Glutamatergic neuron (in vitro differentiated cells): Measurements from ENCODE around the gene SNN. TPM values are rescaled to one million over a fixed set of nuclear protein-coding genes. Genes with fewer than 3 reads are reported as not detected.

Source experiments
- DNase-seq: peaks from one replicate; pipeline ENCODE4 v3.0.0; 2022
- H3K27ac Mint-ChIP-seq: one replicate; pipeline ENCODE4 v1.8.0; 2020; ENCODE audit warnings: mild to moderate bottlenecking, mixed read lengths, inconsistent platforms; ENCODE audit not compliant: unreplicated experiment
- H3K27me3 Mint-ChIP-seq: one replicate; pipeline ENCODE4 v1.8.0; 2020; ENCODE audit warnings: mild to moderate bottlenecking, moderate library complexity, mixed read lengths, inconsistent platforms; ENCODE audit not compliant: unreplicated experiment
- H3K36me3 Mint-ChIP-seq: one replicate; pipeline ENCODE4 v1.8.0; 2020; ENCODE audit warnings: mild to moderate bottlenecking, mixed read lengths, inconsistent platforms; ENCODE audit not compliant: unreplicated experiment
- H3K4me1 Mint-ChIP-seq: one replicate; pipeline ENCODE4 v1.8.0; 2020; ENCODE audit warnings: mild to moderate bottlenecking, low read depth, mixed read lengths, inconsistent platforms; ENCODE audit not compliant: unreplicated experiment
- H3K4me3 Mint-ChIP-seq: one replicate; pipeline ENCODE4 v1.8.0; 2020; ENCODE audit warnings: mild to moderate bottlenecking, mixed read lengths, inconsistent platforms; ENCODE audit not compliant: unreplicated experiment
- H3K9me3 Mint-ChIP-seq: one replicate; pipeline ENCODE4 v1.8.0; 2020; ENCODE audit warnings: mild to moderate bottlenecking, moderate library complexity, mixed read lengths, inconsistent platforms; ENCODE audit not compliant: unreplicated experiment
- CTCF ChIP-seq: fragments of 200-600 bp; sonication (generic); IDR thresholded peaks from one replicate; pipeline ENCODE4 v1.5.0; 2021; ENCODE audit not compliant: partially characterized antibody, unreplicated experiment
- total RNA-seq: library from RNA; stranded (reverse); fragmentation: NEBNext Ultra II Directional; extraction: Animal tissue kit (Norgen Biotek cat#: 25700); gene quantifications from one replicate; pipeline ENCODE4 v1.2.1, GENCODE V29; 2021; ENCODE audit not compliant: unreplicated experiment

SNN gene
- total RNA-seq, 1 donor from 2014 or later = 491 TPM

DNA sequence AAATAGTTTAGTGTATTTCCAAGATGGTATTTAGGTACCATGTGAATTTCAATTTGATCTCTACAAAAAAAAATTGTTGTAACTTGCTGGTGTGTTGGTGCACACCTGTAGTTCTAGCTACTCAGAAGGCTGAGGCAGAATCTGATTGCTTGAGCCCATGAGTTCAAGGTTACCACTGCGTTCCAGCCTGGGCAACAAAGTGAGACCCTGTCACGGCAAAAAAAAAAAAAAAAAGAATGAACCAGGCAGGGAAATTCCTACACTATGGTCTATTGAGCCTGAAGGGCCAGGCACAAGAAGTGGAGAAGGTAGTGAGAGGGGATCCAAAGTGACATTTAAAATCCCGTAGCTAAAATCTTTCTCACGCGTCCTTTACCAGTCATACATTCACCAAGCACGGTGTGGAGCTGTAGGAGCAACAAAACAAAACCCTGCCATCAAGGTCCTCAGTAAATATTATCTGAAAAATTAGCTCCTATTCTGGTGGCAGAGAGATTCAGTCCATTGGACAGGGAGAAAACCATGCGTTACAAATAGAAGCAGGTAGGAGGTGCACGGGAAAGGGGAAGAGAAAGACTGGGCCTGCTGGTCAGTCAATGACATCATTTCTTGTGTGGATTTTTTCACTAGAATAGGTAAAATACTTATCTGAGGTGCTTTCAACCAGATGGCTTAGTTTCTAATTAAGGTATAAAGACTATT, 47.1 kb downstream of the SNN start:
- Mint-ChIP-seq H3K27ac (no peak overlapping the region), H3K9me3 (peaks cover 3% of the 10 kb centered on the region)

DNA sequence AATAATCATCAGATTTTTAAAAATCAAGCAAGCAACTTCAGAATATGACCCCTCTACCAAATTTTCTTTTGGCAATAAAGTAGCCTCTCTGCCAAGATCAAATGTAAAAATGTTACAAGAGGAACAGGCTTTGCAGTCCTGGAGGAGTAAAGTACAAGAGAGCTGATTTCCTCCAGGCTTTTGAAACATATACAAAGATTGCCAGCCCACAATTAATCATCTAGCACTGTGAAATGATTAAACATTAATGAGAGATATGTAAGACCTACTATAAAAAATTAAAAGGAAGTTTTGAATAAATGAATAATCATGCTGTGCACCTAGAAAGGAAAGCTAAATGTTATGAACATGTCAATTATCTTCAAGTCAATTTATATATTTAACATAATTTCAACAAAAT, 48.1 kb downstream of the SNN start:
- H3K9me3 Mint-ChIP-seq = peaks cover 3% of the 10 kb centered on the region
- no peak for DNase-seq
- peaks cover 4% of the 10 kb centered on the region for H3K27me3 Mint-ChIP-seq
- H3K4me3 Mint-ChIP-seq = no peak overlapping the region
- TF ChIP-seq CTCF = no peak
- no peaks in the 10 kb centered on the region for H3K36me3 Mint-ChIP-seq
- H3K27ac Mint-ChIP-seq = no peak overlapping the region
- peaks cover 2% of the 10 kb centered on the region for H3K4me1 Mint-ChIP-seq

More for the DNA sequence above, 47.1 kb downstream of the SNN start:
- DNase-seq = no peak
- peaks cover 2% of the 10 kb centered on the region for H3K4me1 Mint-ChIP-seq
- no peak overlapping the region for H3K4me3 Mint-ChIP-seq
- H3K27me3 Mint-ChIP-seq = peaks cover 4% of the 10 kb centered on the region
- TF ChIP-seq CTCF = no peak
- no peaks in the 10 kb centered on the region for H3K36me3 Mint-ChIP-seq

GRCh38 chr16:11717811-11718210, 49.6 kb downstream of the SNN start:
- H3K4me3 Mint-ChIP-seq = no peak overlapping the region
- no peak overlapping the region for H3K27ac Mint-ChIP-seq
- peaks cover 4% of the 10 kb centered on the region for H3K27me3 Mint-ChIP-seq
- no peaks in the 10 kb centered on the region for H3K9me3 Mint-ChIP-seq
- DNase-seq = no peak
- H3K36me3 Mint-ChIP-seq = no peaks in the 10 kb centered on the region
- no peak for TF ChIP-seq CTCF
- H3K4me1 Mint-ChIP-seq = peaks cover 2% of the 10 kb centered on the region

- Mint-ChIP-seq H3K9me3 (no peaks in the 10 kb centered on the region), H3K36me3 (no peaks in the 10 kb centered on the region), H3K4me1 (peaks cover 2% of the 10 kb centered on the region), H3K4me3 (no peak overlapping the region), H3K27me3 (peaks cover 4% of the 10 kb centered on the region), H3K27ac (no peak overlapping the region)
- DNase-seq = no peak
- no peak for TF ChIP-seq CTCF
Observed at GRCh38 chr16:11719171-11719570, 50.9 kb downstream of the SNN start.

DNA sequence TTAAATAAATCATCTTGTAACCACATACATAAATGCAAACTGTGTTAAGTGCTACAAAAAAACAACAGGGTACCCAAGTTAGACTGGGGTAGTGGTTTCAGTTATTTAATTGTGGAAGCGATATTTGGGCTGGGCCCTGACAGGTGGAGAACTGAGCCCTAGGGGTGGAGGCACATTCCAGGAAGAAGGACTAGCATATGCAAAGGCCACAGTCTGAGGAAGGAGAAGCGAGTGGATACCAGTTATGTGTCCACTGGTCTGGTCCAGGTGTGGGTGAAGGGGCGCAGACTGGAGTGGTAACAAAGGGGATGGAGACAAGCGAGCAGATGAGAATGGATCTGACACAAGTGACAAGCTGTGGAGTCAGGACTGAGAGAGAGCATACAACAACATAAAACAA, 51.5 kb downstream of the SNN start:
- Mint-ChIP-seq H3K9me3 (no peaks in the 10 kb centered on the region), H3K36me3 (no peaks in the 10 kb centered on the region), H3K27ac (no peak overlapping the region), H3K27me3 (peaks cover 4% of the 10 kb centered on the region), H3K4me3 (no peak overlapping the region), H3K4me1 (no peaks in the 10 kb centered on the region)
- DNase-seq = no peak
- no peak for TF ChIP-seq CTCF
